H1 (cell line): ENCODE data around the gene SOCS4.

ENCODE experiments used
- CREB1 ChIP-seq: IDR thresholded peaks from 2 replicates; pipeline ENCODE4 v1.6.1; 2012; ENCODE audit warnings: inconsistent platforms
- CTCF ChIP-seq, 3 experiments: IDR thresholded peaks; 1 replicate in 2 of 3; 2 replicates in 1 of 3; pipeline versions ENCODE4 v1.5.1 to v1.6.1; 2011; ENCODE audit warnings: low read length in 3 of 3, mild to moderate bottlenecking in 3 of 3, inconsistent platforms in 2 of 3, low read depth in 1 of 3, moderate library complexity in 1 of 3; ENCODE audit not compliant: insufficient read depth in 1 of 3; ENCODE audit errors: control extremely low read depth in 1 of 3
- EZH2 ChIP-seq: fragments of 200-600 bp; sonication (generic); IDR thresholded peaks from 2 replicates; pipeline ENCODE4 v1.7.1; 2012; ENCODE audit warnings: low read depth, mild to moderate bottlenecking, moderate library complexity, low read length, inconsistent platforms; ENCODE audit not compliant: severe bottlenecking
- JUND ChIP-seq: IDR thresholded peaks from 2 replicates; pipeline ENCODE4 v1.6.1; 2011; ENCODE audit warnings: mild to moderate bottlenecking, improper control_type of control experiment, low read length
- RXRA ChIP-seq: IDR thresholded peaks from 2 replicates; pipeline ENCODE4 v1.6.1; 2011; ENCODE audit warnings: low read depth, mild to moderate bottlenecking, low read length, moderate library complexity; ENCODE audit not compliant: insufficient read depth
- TF ChIP-seq, protein P1 (sequence below): IDR thresholded peaks from 2 replicates; pipeline ENCODE4 v1.6.1; 2012; ENCODE audit warnings: inconsistent platforms

DNA sequence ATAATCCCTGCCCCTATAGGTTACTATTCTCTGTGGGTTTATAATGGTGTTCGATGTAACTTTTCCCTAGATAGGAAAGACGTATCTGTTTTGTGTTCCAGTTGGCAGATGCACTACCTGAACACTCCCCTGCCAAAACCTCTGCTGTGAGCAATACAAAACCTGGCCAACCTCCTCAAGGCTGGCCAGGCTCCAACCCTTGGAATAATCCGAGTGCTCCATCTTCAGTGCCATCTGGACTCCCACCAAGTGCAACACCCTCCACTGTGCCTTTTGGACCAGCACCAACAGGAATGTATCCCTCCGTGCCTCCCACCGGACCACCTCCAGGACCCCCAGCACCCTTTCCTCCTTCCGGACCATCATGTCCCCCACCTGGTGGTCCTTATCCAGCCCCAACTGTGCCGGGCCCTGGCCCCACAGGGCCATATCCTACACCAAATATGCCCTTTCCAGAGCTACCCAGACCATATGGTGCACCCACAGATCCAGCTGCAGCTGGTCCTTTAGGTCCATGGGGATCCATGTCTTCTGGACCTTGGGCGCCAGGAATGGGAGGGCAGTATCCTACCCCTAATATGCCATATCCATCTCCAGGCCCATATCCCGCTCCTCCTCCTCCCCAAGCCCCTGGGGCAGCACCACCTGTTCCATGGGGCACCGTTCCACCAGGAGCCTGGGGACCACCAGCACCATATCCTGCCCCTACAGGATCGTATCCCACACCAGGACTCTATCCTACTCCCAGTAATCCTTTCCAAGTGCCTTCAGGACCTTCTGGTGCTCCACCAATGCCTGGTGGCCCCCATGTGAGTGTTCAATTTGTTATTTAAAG is 35.7 kb downstream of the SOCS4 start:
- TF ChIP-seq CREB1 = no peak
- no peak for TF ChIP-seq JUND
- TF ChIP-seq RXRA = no peak
- no peak for TF ChIP-seq EZH2
- TF ChIP-seq, protein P1, sequence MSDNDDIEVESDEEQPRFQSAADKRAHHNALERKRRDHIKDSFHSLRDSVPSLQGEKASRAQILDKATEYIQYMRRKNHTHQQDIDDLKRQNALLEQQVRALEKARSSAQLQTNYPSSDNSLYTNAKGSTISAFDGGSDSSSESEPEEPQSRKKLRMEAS = no peak
- TF ChIP-seq CTCF (IDR thresholded peaks at IDR 0.05; ENCODE audit: control extremely low read depth in 1 of 3, insufficient read depth in 1 of 3, low read depth in 1 of 3, low read length in 3 of 3) = no peak
